SK-N-SH treated with all-trans-retinoic acid at 6 μM for 48 hours (cell line): ENCODE data around the gene ADAMTSL3.

ENCODE experiments used
- ATAC-seq: fragments of 200-7000 bp; cut with Tn5 transposase; 3 replicates; pipeline ENCODE4 v1.9.1; 2020; ENCODE audit warnings: mild to moderate bottlenecking, moderate library complexity
- ARNTL ChIP-seq: fragments of 450-650 bp; formaldehyde crosslinking; IDR thresholded peaks from 2 replicates; pipeline ENCODE4 v1.5.0; 2020; ENCODE audit warnings: low read depth, mild to moderate bottlenecking, moderate library complexity, borderline replicate concordance
- BACH2 ChIP-seq: fragments of 250-450 bp; sonication (Bioruptor Pico); IDR thresholded peaks from 2 replicates; pipeline ENCODE4 v1.9.0; 2021; ENCODE audit warnings: mild to moderate bottlenecking, borderline replicate concordance
- CSDC2 ChIP-seq: fragments of 250-450 bp; sonication (Bioruptor Pico); IDR thresholded peaks from 2 replicates; pipeline ENCODE4 v1.5.0; 2020; ENCODE audit warnings: mild to moderate bottlenecking, moderate library complexity
- ESRRG ChIP-seq: fragments of 250-450 bp; sonication (Bioruptor Pico); IDR thresholded peaks from 2 replicates; pipeline ENCODE4 v1.6.1; 2021; ENCODE audit warnings: mild to moderate bottlenecking
- GLIS3 ChIP-seq: fragments of 250-450 bp; sonication (Bioruptor Pico); IDR thresholded peaks from 2 replicates; pipeline ENCODE4 v1.5.0; 2020; ENCODE audit warnings: mild to moderate bottlenecking, moderate library complexity
- ISL1 ChIP-seq: fragments of 250-450 bp; sonication (Bioruptor Pico); IDR thresholded peaks from 2 replicates; pipeline ENCODE4 v2.1.2; 2022; ENCODE audit warnings: mild to moderate bottlenecking, moderate library complexity
- OSR1 ChIP-seq: fragments of 250-450 bp; sonication (Bioruptor Pico); IDR thresholded peaks from 2 replicates; pipeline ENCODE4 v1.8.0; 2022; ENCODE audit warnings: moderate library complexity, mild to moderate bottlenecking, inconsistent platforms
- SNAI2 ChIP-seq: fragments of 250-450 bp; sonication (Bioruptor Pico); IDR thresholded peaks from 2 replicates; pipeline ENCODE4 v1.5.0; 2020; ENCODE audit warnings: mild to moderate bottlenecking, moderate library complexity
- TCF4 ChIP-seq: fragments of 250-450 bp; sonication (Bioruptor Pico); IDR thresholded peaks from 2 replicates; pipeline ENCODE4 v1.8.0; 2021; ENCODE audit warnings: mild to moderate bottlenecking, moderate library complexity, borderline replicate concordance
- TOX ChIP-seq: fragments of 250-450 bp; sonication (Bioruptor Pico); IDR thresholded peaks from 2 replicates; pipeline ENCODE4 v1.8.0; 2021; ENCODE audit warnings: mild to moderate bottlenecking, moderate library complexity, borderline replicate concordance
- ZC3H10 ChIP-seq: fragments of 250-450 bp; sonication (Bioruptor Pico); IDR thresholded peaks from 2 replicates; pipeline ENCODE4 v1.5.1; 2021; ENCODE audit warnings: mild to moderate bottlenecking, moderate library complexity
- ZFP3 ChIP-seq: fragments of 250-450 bp; sonication (Bioruptor Pico); IDR thresholded peaks from 2 replicates; pipeline ENCODE4 v1.5.0; 2020; ENCODE audit warnings: mild to moderate bottlenecking, moderate library complexity
- ZFP30 ChIP-seq: fragments of 450-650 bp; formaldehyde crosslinking; IDR thresholded peaks from 2 replicates; pipeline ENCODE4 v1.5.0; 2022; ENCODE audit warnings: mild to moderate bottlenecking, moderate library complexity
- ZNF565 ChIP-seq: fragments of 450-650 bp; formaldehyde crosslinking; conservative IDR thresholded peaks from 2 replicates; pipeline ENCODE4 v1.5.0; 2020; ENCODE audit warnings: low read depth, mild to moderate bottlenecking, moderate library complexity
- ZNF70 ChIP-seq: fragments of 450-650 bp; formaldehyde crosslinking; IDR thresholded peaks from 2 replicates; pipeline ENCODE4 v1.5.0; 2020; ENCODE audit warnings: mild to moderate bottlenecking, moderate library complexity
- ZNF8 ChIP-seq: fragments of 450-650 bp; formaldehyde crosslinking; IDR thresholded peaks from 2 replicates; pipeline ENCODE4 v1.5.0; 2020; ENCODE audit warnings: mild to moderate bottlenecking, moderate library complexity
- TF ChIP-seq, protein P1 (sequence below): fragments of 250-450 bp; sonication (Bioruptor Pico); IDR thresholded peaks from 2 replicates; pipeline ENCODE4 v1.5.0; 2020; ENCODE audit warnings: mild to moderate bottlenecking, moderate library complexity
- TF ChIP-seq, protein P2 (sequence below): fragments of 250-450 bp; sonication (Bioruptor Pico); IDR thresholded peaks from 2 replicates; pipeline ENCODE4 v1.8.0; 2021; ENCODE audit warnings: low read depth, mild to moderate bottlenecking, moderate library complexity, borderline replicate concordance
- TF ChIP-seq, protein P3 (sequence below): fragments of 250-450 bp; sonication (Bioruptor Pico); IDR thresholded peaks from 2 replicates; pipeline ENCODE4 v1.5.1; 2021; ENCODE audit warnings: mild to moderate bottlenecking, moderate library complexity
- TF ChIP-seq, protein P4 (sequence below): fragments of 250-450 bp; sonication (Bioruptor Pico); IDR thresholded peaks from 2 replicates; pipeline ENCODE4 v1.5.1; 2020; ENCODE audit warnings: low read depth, mild to moderate bottlenecking, moderate library complexity

Gene ADAMTSL3

DNA sequence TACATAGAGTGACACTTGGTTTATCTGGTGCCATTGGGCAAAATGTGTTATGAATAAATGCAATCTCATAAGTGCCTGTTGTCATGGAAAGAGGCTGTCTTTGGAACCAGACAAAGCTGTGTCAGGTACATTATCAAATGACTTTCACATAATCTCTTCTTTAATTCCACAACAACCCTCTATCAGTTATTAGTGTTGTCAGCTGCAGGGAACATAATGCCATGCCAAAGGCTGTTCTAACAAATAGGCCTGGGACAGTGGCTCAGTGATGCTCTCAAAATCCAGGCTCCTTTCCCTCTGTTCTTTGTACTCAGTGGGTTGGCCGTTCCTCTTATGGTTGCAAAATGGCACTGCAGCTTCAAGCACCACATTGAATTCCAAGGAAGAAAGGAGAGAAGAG, 91.8 kb downstream of the ADAMTSL3 start (continued):
- TF ChIP-seq, protein P1, sequence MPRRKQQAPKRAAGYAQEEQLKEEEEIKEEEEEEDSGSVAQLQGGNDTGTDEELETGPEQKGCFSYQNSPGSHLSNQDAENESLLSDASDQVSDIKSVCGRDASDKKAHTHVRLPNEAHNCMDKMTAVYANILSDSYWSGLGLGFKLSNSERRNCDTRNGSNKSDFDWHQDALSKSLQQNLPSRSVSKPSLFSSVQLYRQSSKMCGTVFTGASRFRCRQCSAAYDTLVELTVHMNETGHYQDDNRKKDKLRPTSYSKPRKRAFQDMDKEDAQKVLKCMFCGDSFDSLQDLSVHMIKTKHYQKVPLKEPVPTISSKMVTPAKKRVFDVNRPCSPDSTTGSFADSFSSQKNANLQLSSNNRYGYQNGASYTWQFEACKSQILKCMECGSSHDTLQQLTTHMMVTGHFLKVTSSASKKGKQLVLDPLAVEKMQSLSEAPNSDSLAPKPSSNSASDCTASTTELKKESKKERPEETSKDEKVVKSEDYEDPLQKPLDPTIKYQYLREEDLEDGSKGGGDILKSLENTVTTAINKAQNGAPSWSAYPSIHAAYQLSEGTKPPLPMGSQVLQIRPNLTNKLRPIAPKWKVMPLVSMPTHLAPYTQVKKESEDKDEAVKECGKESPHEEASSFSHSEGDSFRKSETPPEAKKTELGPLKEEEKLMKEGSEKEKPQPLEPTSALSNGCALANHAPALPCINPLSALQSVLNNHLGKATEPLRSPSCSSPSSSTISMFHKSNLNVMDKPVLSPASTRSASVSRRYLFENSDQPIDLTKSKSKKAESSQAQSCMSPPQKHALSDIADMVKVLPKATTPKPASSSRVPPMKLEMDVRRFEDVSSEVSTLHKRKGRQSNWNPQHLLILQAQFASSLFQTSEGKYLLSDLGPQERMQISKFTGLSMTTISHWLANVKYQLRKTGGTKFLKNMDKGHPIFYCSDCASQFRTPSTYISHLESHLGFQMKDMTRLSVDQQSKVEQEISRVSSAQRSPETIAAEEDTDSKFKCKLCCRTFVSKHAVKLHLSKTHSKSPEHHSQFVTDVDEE = no peak
- no peak for TF ChIP-seq ARNTL (CRISPR knock-in tag)

DNA sequence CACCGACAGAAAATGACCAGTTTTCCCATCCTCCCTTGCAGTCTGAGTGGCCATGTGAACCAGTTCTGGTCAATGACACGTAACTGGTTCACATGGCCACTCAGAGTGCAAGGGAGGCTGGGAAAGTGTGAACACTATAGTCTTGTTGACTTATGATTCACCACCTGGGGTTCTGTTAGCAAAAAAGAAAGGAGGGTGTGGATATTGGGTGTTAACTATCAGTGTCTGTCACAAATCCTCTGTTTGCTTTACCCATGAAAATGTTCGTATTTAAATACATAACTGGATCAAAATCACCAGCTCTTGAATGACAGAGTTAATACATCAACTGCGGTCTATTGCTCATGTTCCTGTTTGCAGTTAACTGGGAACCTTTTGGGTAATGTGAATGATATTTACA, 92.3 kb downstream of the ADAMTSL3 start:
- TF ChIP-seq OSR1 (CRISPR knock-in tag) = no peak
- TF ChIP-seq ESRRG (CRISPR knock-in tag) = no peak
- no peak for TF ChIP-seq ZNF565 (CRISPR knock-in tag)
- TF ChIP-seq ISL1 (CRISPR knock-in tag) = no peak
- no peak for TF ChIP-seq ZC3H10 (CRISPR knock-in tag)
- TF ChIP-seq CSDC2 = no peak
- TF ChIP-seq, all 23 proteins: peak for 0
- ATAC-seq = no peak

DNA sequence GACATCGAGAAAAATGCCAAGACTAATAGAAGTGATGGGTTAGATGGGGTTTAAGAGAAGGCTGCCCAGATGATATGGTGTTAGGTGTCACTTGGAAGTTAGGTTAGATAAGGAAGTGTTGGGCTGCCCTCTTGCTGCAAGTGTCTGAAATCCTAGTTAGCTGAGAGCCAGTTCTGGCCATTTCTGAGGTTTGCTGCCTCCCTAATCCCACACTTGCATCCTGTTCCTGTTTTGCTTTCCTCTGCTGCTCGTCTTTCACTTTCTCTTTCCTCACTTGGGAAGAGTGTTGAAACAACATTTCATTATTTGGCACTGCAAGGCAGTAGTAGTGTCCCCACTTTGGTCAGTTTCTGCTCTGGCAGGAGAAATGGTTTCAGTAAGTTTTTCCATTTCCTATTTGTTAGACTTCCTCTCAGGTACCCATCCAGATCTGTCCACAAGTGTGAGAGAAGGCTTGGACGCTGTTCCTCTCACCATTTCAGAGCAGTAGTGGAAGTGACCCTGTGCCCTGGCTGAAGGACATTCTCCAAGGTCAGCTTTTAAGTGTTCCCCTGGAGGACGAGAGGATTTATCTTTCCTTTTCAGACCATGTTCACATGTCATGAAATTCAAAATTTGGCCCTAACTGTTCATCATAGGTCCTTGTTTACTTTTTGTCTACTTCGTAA, 93.3 kb downstream of the ADAMTSL3 start:
- ATAC-seq = 0 out of 3 replicates have a peak, but pooled peaks have one; percentile 40
- TF ChIP-seq ISL1 (CRISPR knock-in tag) = no peak
- TF ChIP-seq ZC3H10 (CRISPR knock-in tag) = no peak
- TF ChIP-seq OSR1 (CRISPR knock-in tag) = no peak
- TF ChIP-seq CSDC2 = no peak
- TF ChIP-seq ZFP30 (CRISPR knock-in tag) = no peak
- TF ChIP-seq, protein P2, sequence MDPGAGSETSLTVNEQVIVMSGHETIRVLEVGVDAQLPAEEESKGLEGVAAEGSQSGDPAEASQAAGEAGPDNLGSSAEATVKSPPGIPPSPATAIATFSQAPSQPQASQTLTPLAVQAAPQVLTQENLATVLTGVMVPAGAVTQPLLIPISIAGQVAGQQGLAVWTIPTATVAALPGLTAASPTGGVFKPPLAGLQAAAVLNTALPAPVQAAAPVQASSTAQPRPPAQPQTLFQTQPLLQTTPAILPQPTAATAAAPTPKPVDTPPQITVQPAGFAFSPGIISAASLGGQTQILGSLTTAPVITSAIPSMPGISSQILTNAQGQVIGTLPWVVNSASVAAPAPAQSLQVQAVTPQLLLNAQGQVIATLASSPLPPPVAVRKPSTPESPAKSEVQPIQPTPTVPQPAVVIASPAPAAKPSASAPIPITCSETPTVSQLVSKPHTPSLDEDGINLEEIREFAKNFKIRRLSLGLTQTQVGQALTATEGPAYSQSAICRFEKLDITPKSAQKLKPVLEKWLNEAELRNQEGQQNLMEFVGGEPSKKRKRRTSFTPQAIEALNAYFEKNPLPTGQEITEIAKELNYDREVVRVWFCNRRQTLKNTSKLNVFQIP (CRISPR knock-in tag) = no peak
- TF ChIP-seq ZFP3 = no peak
- no peak for TF ChIP-seq SNAI2 (CRISPR knock-in tag)
- no peak for TF ChIP-seq ZNF70
- no peak for TF ChIP-seq ZNF565 (CRISPR knock-in tag)

DNA sequence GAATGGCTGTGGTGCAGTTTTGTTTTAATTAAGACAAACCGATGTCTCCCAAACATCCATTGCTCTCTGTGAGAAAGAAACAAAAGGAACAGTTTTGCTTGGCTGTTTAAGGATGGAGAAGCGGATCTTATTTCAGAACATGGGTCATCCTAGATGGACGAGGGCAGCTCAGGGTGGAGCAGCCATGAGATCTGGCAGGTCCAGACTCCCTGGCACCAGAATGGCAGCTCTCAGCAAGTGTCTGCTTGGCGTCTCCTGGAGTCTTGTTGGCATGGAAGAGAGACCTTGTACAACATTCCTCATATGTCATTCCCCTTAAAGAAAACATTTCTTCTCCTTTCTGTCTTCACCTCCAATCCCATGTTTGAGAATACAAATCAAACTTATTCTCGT, 93.8 kb downstream of the ADAMTSL3 start:
- ATAC-seq = no peak
- TF ChIP-seq ZFP30 (CRISPR knock-in tag) (no peak), TOX (CRISPR knock-in tag) (no peak)
- TF ChIP-seq, protein P1 = no peak

DNA sequence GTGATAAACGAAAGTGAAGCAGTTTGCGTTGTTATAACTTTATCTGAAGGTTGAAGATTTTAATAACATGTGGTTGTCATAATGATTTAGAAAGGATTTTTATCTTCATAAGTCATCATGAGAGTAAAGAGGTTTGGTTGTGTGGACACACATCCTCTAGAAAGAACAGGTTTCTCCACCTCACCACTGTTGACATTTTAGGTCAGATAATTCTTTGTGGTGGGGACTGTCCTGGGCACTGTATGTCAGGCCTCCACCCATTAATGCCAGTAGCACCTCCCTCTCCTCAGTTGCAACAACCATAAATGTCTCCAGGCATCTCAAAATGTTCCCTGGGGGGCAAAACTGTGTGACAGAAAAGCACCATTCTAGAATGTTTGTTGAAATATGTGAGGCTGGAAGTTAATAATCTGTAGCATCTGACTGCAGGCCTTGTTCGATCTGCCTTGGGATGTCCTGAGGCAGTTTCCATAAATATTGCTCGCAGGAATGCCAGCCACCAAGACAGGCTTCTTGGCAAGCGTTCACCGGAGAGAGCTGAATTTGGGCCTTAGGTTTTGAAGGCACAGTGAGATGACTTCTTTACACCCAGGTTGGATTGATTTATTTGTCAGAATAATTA, 100.1 kb downstream of the ADAMTSL3 start:
- no peak for ATAC-seq
- TF ChIP-seq, protein P3, sequence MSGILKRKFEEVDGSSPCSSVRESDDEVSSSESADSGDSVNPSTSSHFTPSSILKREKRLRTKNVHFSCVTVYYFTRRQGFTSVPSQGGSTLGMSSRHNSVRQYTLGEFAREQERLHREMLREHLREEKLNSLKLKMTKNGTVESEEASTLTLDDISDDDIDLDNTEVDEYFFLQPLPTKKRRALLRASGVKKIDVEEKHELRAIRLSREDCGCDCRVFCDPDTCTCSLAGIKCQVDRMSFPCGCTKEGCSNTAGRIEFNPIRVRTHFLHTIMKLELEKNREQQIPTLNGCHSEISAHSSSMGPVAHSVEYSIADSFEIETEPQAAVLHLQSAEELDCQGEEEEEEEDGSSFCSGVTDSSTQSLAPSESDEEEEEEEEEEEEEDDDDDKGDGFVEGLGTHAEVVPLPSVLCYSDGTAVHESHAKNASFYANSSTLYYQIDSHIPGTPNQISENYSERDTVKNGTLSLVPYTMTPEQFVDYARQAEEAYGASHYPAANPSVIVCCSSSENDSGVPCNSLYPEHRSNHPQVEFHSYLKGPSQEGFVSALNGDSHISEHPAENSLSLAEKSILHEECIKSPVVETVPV = no peak
- TF ChIP-seq ESRRG (CRISPR knock-in tag) (no peak), ARNTL (CRISPR knock-in tag) (no peak), TCF4 (CRISPR knock-in tag) (no peak), ZNF565 (CRISPR knock-in tag) (no peak), GLIS3 (CRISPR knock-in tag) (no peak), TOX (CRISPR knock-in tag) (no peak), ISL1 (CRISPR knock-in tag) (no peak), ZNF8 (CRISPR knock-in tag) (no peak), SNAI2 (CRISPR knock-in tag) (no peak), BACH2 (CRISPR knock-in tag) (no peak)
- TF ChIP-seq, protein P4, sequence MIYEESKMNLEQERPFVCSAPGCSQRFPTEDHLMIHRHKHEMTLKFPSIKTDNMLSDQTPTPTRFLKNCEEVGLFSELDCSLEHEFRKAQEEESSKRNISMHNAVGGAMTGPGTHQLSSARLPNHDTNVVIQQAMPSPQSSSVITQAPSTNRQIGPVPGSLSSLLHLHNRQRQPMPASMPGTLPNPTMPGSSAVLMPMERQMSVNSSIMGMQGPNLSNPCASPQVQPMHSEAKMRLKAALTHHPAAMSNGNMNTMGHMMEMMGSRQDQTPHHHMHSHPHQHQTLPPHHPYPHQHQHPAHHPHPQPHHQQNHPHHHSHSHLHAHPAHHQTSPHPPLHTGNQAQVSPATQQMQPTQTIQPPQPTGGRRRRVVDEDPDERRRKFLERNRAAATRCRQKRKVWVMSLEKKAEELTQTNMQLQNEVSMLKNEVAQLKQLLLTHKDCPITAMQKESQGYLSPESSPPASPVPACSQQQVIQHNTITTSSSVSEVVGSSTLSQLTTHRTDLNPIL (CRISPR knock-in tag) = no peak
- TF ChIP-seq, protein P1 = no peak
